Kidney (tissue), 14 donors: ENCODE data around the gene RELCH. TPM values are rescaled to one million over a fixed set of nuclear protein-coding genes. Genes with fewer than 3 reads are reported as not detected.
A peak's percentile ranks its signal among the peaks of the same experiment; 100 is the strongest.

ENCODE experiments used
- DNase-seq, 5 donors: peaks; one replicate each; pipeline ENCODE4 v3.0.0-alpha.2; 2013 to 2020
- FAIRE-seq: peaks from 2 replicates; lab custom pipeline; 2012; peaks lifted over from hg19 to GRCh38; lab: Jason Lieb, UNC
- H3K27ac ChIP-seq, 2 donors: one replicate each; pipeline ENCODE4 v1.7.0; 2013; ENCODE audit warnings: low read depth in 2 of 2, low read length in 2 of 2, inconsistent platforms in 1 of 2
- H3K27me3 ChIP-seq: one replicate; pipeline ENCODE4 v1.7.1; 2013; ENCODE audit warnings: low read length, inconsistent platforms; ENCODE audit not compliant: control insufficient read depth, insufficient read depth
- H3K36me3 ChIP-seq, 3 donors: one replicate each; pipeline versions ENCODE4 v1.7.0 to v1.7.1; 2013; ENCODE audit warnings: low read length in 3 of 3, control low read depth in 1 of 3, inconsistent platforms in 1 of 3; ENCODE audit not compliant: insufficient read depth in 3 of 3, control insufficient read depth in 2 of 3
- H3K4me1 ChIP-seq, 3 donors: one replicate each; pipeline versions ENCODE4 v1.7.0 to v1.7.1; 2013; ENCODE audit warnings: low read length in 3 of 3, inconsistent platforms in 1 of 3, low read depth in 1 of 3; ENCODE audit not compliant: control insufficient read depth in 2 of 3, insufficient read depth in 2 of 3
- H3K4me3 ChIP-seq, 3 donors: one replicate each; pipeline versions ENCODE4 v1.7.0 to v1.8.1; 2013; ENCODE audit warnings: low read length in 3 of 3, control low read depth in 1 of 3, inconsistent platforms in 1 of 3
- H3K9ac ChIP-seq, 3 donors: one replicate each; pipeline versions ENCODE4 v1.7.0 to v1.7.1; 2013; ENCODE audit warnings: low read length in 3 of 3, control low read depth in 1 of 3, inconsistent platforms in 1 of 3
- H3K9me3 ChIP-seq, 3 donors: one replicate each; pipeline versions ENCODE4 v1.7.0 to v1.7.1; 2013; ENCODE audit warnings: low read length in 3 of 3, control low read depth in 1 of 3, inconsistent platforms in 1 of 3; ENCODE audit not compliant: control insufficient read depth in 2 of 3, insufficient read depth in 1 of 3
- intact Hi-C: fragments of 100-400 bp; cut with DNase I; formaldehyde crosslinking; loops from one replicate; pipeline ENCODE4 v1.11.1; 2022
- polyA plus RNA-seq: library from polyadenylated mRNA; stranded (reverse); fragments of 350-450 nt; fragmentation: Illumina TruSeq; extraction: RNeasy Lipid Tissue Mini Kit (QIAGEN cat#74804); gene quantifications from one replicate; pipeline ENCODE4 v1.2.3, GENCODE V29; 2014; ENCODE audit warnings: low read depth, low replicate concordance; ENCODE audit not compliant: insufficient read depth
- total RNA-seq: library from RNA; stranded (reverse); fragmentation: NEBNext Ultra II Directional; extraction: Animal tissue kit (Norgen Biotek cat#: 25700); gene quantifications from one replicate; pipeline ENCODE4 v1.2.1, GENCODE V29; 2021
- TF ChIP-seq, protein P1 (sequence below): IDR thresholded peaks from 3 replicates; pipeline ENCODE4 v1.5.1; 2012; ENCODE audit warnings: mild to moderate bottlenecking, moderate library complexity, borderline replicate concordance; ENCODE audit not compliant: insufficient read depth; ENCODE audit errors: extremely low read depth
- donor health status: control.
- donor health status: control.
- donor health status: control.
- donor health status: control.
- donor health status: control.
- donor health status: DM: yes; HTN: yes; CAD: no.
- donor health status: Normal renal cell carcinoma (clear cell type).

Gene RELCH
- total and polyA plus RNA-seq, 2 donors from 2014 or later: 9.0 to 39.0 TPM

DNA sequence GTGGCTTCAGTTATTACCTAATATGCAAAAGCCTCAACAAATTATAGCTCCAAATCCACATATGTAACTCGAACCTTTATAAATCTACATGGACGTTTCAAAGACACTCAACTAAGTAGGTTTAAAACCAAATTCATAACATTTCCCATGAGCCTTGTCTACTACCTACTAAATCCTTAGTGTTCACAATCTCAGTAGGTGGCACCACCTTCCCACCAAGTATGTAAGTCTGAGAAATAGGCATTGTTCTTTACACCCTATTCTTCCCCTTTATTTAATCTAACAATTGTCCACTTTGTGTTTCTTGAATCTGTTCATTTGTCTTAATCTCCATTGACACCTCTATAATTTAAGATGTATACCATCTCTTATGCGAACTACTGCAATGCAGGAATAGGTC is 4.8 kb upstream of the RELCH start:
- Histone ChIP-seq H3K9ac (no peak overlapping the region), H3K27me3 (no peaks in the 10 kb centered on the region), H3K36me3 (no peaks in the 10 kb centered on the region), H3K4me3 (no peak overlapping the region), H3K27ac (no peak overlapping the region), H3K9me3 (no peaks in the 10 kb centered on the region), H3K4me1 (peaks cover 0 to 8% (median 0%) of the 10 kb centered on the region in 3 donors)
- intact Hi-C loops: loop anchor here (10.0 kb wide), 1 partner anchor 63 kb away; no protein-coding TSS in a partner anchor
- DNase-seq: no peak
- no peak for FAIRE-seq
- TF ChIP-seq, protein P1, sequence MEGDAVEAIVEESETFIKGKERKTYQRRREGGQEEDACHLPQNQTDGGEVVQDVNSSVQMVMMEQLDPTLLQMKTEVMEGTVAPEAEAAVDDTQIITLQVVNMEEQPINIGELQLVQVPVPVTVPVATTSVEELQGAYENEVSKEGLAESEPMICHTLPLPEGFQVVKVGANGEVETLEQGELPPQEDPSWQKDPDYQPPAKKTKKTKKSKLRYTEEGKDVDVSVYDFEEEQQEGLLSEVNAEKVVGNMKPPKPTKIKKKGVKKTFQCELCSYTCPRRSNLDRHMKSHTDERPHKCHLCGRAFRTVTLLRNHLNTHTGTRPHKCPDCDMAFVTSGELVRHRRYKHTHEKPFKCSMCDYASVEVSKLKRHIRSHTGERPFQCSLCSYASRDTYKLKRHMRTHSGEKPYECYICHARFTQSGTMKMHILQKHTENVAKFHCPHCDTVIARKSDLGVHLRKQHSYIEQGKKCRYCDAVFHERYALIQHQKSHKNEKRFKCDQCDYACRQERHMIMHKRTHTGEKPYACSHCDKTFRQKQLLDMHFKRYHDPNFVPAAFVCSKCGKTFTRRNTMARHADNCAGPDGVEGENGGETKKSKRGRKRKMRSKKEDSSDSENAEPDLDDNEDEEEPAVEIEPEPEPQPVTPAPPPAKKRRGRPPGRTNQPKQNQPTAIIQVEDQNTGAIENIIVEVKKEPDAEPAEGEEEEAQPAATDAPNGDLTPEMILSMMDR: no peak

DNA sequence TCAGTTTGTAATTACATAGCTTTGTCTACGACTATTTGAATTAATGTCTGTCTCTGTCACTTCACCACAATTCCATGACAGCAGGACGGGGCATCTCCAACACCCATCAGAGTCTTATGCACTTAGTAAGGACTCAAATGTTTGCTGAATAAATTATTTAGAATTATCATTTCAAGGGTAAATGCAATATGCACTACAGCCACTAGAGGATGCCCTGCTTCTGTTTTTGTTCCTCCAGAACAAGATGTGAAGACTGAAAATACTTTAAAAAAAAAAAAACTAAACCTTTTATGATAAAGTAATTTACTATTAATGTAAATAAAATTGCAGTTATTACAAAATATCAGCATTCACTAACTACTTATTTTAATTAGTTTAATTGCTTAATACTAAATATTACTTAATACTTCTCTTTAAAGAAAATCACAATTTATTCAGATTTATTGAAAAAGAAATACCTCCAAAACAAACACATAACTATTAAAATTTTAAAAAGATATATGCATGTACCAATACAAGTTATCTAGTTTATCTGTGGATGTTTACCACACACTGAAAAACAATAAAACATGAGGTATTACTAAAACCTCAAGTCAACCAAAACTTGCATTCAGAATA is 3.4 kb upstream of the RELCH start:
- Histone ChIP-seq H3K9me3 (no peaks in the 10 kb centered on the region), H3K27me3 (no peaks in the 10 kb centered on the region), H3K4me1 (peaks cover 0 to 8% (median 0%) of the 10 kb centered on the region in 3 donors), H3K27ac (no peak overlapping the region), H3K36me3 (no peaks in the 10 kb centered on the region), H3K9ac (no peak overlapping the region), H3K4me3 (no peak overlapping the region)
- peak; percentile 97 for FAIRE-seq
- intact Hi-C loops: loop anchor here (10.0 kb wide), 1 partner anchor 61 kb away; no protein-coding TSS in a partner anchor
- DNase-seq: peak in 3 of 5 donors; percentile 26 to 77 (median 68)
- TF ChIP-seq, protein P1: peak; percentile 97

DNA sequence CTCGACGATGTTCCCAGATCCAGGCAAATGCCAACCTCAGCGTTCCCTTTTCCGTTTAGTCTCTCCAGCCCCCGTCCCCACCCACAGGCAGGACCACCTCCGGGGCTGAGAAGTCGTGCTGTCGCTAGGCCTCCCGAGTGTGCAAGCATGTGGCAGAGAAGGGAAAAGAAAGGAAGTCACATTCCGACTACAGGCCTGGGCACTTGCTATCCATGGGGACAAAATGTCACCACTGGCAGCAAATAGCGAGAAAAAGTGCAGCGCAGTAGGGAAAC is 619 bp upstream of the RELCH start:
- Histone ChIP-seq H3K27me3 (no peaks in the 10 kb centered on the region), H3K9ac (peak overlapping the region; percentile 35 to 77 (median 39)), H3K36me3 (no peaks in the 10 kb centered on the region), H3K27ac (peak overlapping the region; percentile 71 to 81), H3K4me3 (peak overlapping the region; percentile 73 to 99 (median 96)), H3K4me1 (peaks cover 0 to 8% (median 0%) of the 10 kb centered on the region in 3 donors), H3K9me3 (no peaks in the 10 kb centered on the region)
- intact Hi-C loops: loop anchor here (10.0 kb wide), 1 partner anchor 58 kb away; no protein-coding TSS in a partner anchor
- FAIRE-seq (no peak), DNase-seq (peak in 3 of 5 donors; percentile 72 to 86 (median 74))
- TF ChIP-seq, protein P1: no peak
